DOHH2 (cell line): ENCODE data around the gene MESD.

Experiments
- H3F3A ChIP-seq: fragments of 200-600 bp; sonication (generic), shearing (Covaris generic); 2 replicates; pipeline ENCODE4 v1.6.0; 2016; ENCODE audit warnings: antibody characterized with exemption, mild to moderate bottlenecking; ENCODE audit not compliant: control insufficient read depth, insufficient read depth
- H3K27ac ChIP-seq: fragments of 200-600 bp; sonication (generic); 2 replicates; pipeline ENCODE4 v1.5.1; 2014; ENCODE audit warnings: low read depth, mild to moderate bottlenecking, low read length, moderate library complexity
- H3K27me3 ChIP-seq: fragments of 200-600 bp; sonication (generic); 2 replicates; pipeline ENCODE4 v1.6.1; 2014; ENCODE audit warnings: mild to moderate bottlenecking, low read length, mixed read lengths; ENCODE audit not compliant: control insufficient read depth
- H3K36me3 ChIP-seq: fragments of 200-600 bp; sonication (generic); 2 replicates; pipeline ENCODE4 v1.6.1; 2014; ENCODE audit warnings: mild to moderate bottlenecking, low read length, moderate library complexity, mixed read lengths; ENCODE audit not compliant: control insufficient read depth
- H3K4me1 ChIP-seq: fragments of 200-600 bp; sonication (generic); 2 replicates; pipeline ENCODE4 v1.6.1; 2014; ENCODE audit warnings: mild to moderate bottlenecking, low read length, mixed read lengths; ENCODE audit not compliant: control insufficient read depth
- H3K4me2 ChIP-seq: fragments of 200-600 bp; sonication (generic); 2 replicates; pipeline ENCODE4 v1.6.0; 2014; ENCODE audit warnings: mild to moderate bottlenecking, low read length, moderate library complexity
- H3K4me3 ChIP-seq: fragments of 200-600 bp; sonication (generic); 2 replicates; pipeline ENCODE4 v1.5.1; 2014; ENCODE audit warnings: mild to moderate bottlenecking, low read length, mixed read lengths
- H3K79me2 ChIP-seq: fragments of 200-600 bp; sonication (generic); 2 replicates; pipeline ENCODE4 v1.6.1; 2014; ENCODE audit warnings: mild to moderate bottlenecking, low read length, mixed read lengths; ENCODE audit not compliant: control insufficient read depth
- H3K9me2 ChIP-seq: fragments of 200-600 bp; sonication (generic); replicated peaks from 2 replicates; pipeline ENCODE4 v1.6.1; 2014; ENCODE audit warnings: mild to moderate bottlenecking, low read length, mixed read lengths; ENCODE audit not compliant: control insufficient read depth
- H3K9me3 ChIP-seq: fragments of 200-600 bp; sonication (generic); 2 replicates; pipeline ENCODE4 v1.6.1; 2014; ENCODE audit warnings: antibody characterized with exemption, low read length, mixed read lengths; ENCODE audit not compliant: control insufficient read depth, insufficient read depth
- H4K20me1 ChIP-seq: fragments of 200-600 bp; sonication (generic); 2 replicates; pipeline ENCODE4 v1.6.0; 2014; ENCODE audit warnings: low read depth, mild to moderate bottlenecking, antibody characterized with exemption, low read length, moderate library complexity; ENCODE audit not compliant: control insufficient read depth, insufficient read depth
- CTCF ChIP-seq: fragments of 200-600 bp; sonication (generic); IDR thresholded peaks from one replicate; pipeline ENCODE4 v1.5.1; 2014; ENCODE audit warnings: antibody characterized with exemption, mild to moderate bottlenecking, low read depth, low read length; ENCODE audit not compliant: poor library complexity, severe bottlenecking
- EZH2phosphoT487 ChIP-seq: fragments of 200-600 bp; sonication (generic); IDR thresholded peaks from 2 replicates; pipeline ENCODE4 v1.6.1; 2017; ENCODE audit warnings: borderline replicate concordance, mild to moderate bottlenecking, antibody characterized with exemption, low read length, moderate library complexity, mixed read lengths

Gene MESD

DNA sequence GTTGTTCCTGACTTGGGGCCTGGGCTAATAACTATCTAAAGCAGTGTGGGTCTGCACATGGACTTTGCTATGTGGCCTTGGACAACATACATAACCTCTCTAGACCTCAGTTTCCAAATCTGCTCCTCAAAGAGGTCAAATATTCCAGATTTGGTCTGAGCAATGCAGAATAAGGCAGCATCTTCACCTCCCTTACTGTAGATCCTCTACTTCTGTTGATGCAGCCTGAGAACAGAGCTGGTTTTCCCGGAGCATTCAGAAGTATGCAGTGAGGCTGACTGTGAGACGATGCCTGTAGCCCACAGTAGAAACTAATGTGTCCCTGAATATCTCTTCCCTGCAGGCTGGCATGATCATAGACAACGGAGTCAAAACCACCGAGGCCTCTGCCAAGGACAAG is 65.3 kb downstream of the MESD start:
- TF ChIP-seq EZH2phosphoT487 (no peak), CTCF (no peak)
- Histone ChIP-seq H3K4me3 (no peak overlapping the region), H3K4me1 (no peaks in the 10 kb centered on the region), H3K36me3 (no peaks in the 10 kb centered on the region), H3K79me2 (no peaks in the 10 kb centered on the region), H3K27ac (no peak overlapping the region), H3K4me2 (no peak overlapping the region), H3K9me2 (no peaks in the 10 kb centered on the region), H3K27me3 (no peaks in the 10 kb centered on the region), H3F3A (no peaks in the 10 kb centered on the region), H3K9me3 (no peaks in the 10 kb centered on the region), H4K20me1 (no peaks in the 10 kb centered on the region; the same call in 1 of the 2 replicates)

GRCh38 chr15:80923668-80924067 is 66.0 kb downstream of the MESD start:
- H4K20me1 ChIP-seq = no peaks in the 10 kb centered on the region
- H3K9me2 ChIP-seq = no peaks in the 10 kb centered on the region
- no peaks in the 10 kb centered on the region for H3K27me3 ChIP-seq
- H3K27ac ChIP-seq = no peak overlapping the region
- H3K36me3 ChIP-seq = no peaks in the 10 kb centered on the region
- H3K9me3 ChIP-seq = no peaks in the 10 kb centered on the region
- TF ChIP-seq EZH2phosphoT487 (no peak), CTCF (no peak)
- H3F3A ChIP-seq = no peaks in the 10 kb centered on the region
- H3K79me2 ChIP-seq = no peaks in the 10 kb centered on the region
- no peaks in the 10 kb centered on the region for H3K4me1 ChIP-seq
- no peak overlapping the region for H3K4me2 ChIP-seq
- H3K4me3 ChIP-seq = no peak overlapping the region

- H3K9me3 ChIP-seq = no peaks in the 10 kb centered on the region
- H4K20me1 ChIP-seq = no peaks in the 10 kb centered on the region
- H3K4me2 ChIP-seq = no peak overlapping the region
- no peaks in the 10 kb centered on the region for H3K27me3 ChIP-seq
- TF ChIP-seq EZH2phosphoT487 = no peak
- TF ChIP-seq CTCF = no peak
- no peak overlapping the region for H3K27ac ChIP-seq
- no peaks in the 10 kb centered on the region for H3K4me1 ChIP-seq
- no peaks in the 10 kb centered on the region for H3F3A ChIP-seq
- H3K79me2 ChIP-seq = no peaks in the 10 kb centered on the region
- no peak overlapping the region for H3K4me3 ChIP-seq
- no peaks in the 10 kb centered on the region for H3K9me2 ChIP-seq
- H3K36me3 ChIP-seq = no peaks in the 10 kb centered on the region
Observed at GRCh38 chr15:80921736-80922410, 67.7 kb downstream of the MESD start.
